Stimulated activated naive B cell treated with anti-CD40 and anti-IgM and Interleukin-4, amounts not matched to agents 10 μg/mL and 1 μg/mL and 100 μg/mL, for 72 hours (primary cell): ENCODE results near the gene TES.
"Not testable (repeated sequence)": the region's sequence is repeated elsewhere in the genome, so short reads cannot be mapped to it uniquely, and the experiment has no call there.

Experiments used
- ATAC-seq, 2 donors: fragments of 150-1000 bp; cut with Tn5 transposase; replicated peaks; 2 replicates each; pipeline ENCODE4 v1.10.0; 2021; ENCODE audit warnings: moderate library complexity in 1 of 2
- DNase-seq: peaks from one replicate; pipeline ENCODE4 v3.0.0; 2021
- H3K27ac Mint-ChIP-seq: one replicate; pipeline ENCODE4 v1.8.0; 2022; ENCODE audit warnings: mild to moderate bottlenecking, mixed read lengths
- H3K27me3 Mint-ChIP-seq, 2 donors: one replicate each; pipeline ENCODE4 v1.8.0; 2022; ENCODE audit warnings: mixed read lengths in 2 of 2
- H3K36me3 Mint-ChIP-seq, 2 donors: one replicate each; pipeline ENCODE4 v1.8.0; 2022; ENCODE audit warnings: mixed read lengths in 2 of 2, mild to moderate bottlenecking in 1 of 2
- H3K4me1 Mint-ChIP-seq, 2 donors: one replicate each; pipeline ENCODE4 v1.8.0; 2022; ENCODE audit warnings: mixed read lengths in 2 of 2, mild to moderate bottlenecking in 1 of 2
- H3K4me3 Mint-ChIP-seq, 2 donors: one replicate each; pipeline ENCODE4 v1.8.0; 2022; ENCODE audit warnings: mild to moderate bottlenecking in 2 of 2, mixed read lengths in 2 of 2, moderate library complexity in 1 of 2
- H3K9me3 Mint-ChIP-seq, 2 donors: one replicate each; pipeline ENCODE4 v1.8.0; 2022; ENCODE audit warnings: mixed read lengths in 2 of 2, mild to moderate bottlenecking in 1 of 2

The TES gene

GRCh38 chr7:116284390-116284789 lies 74.1 kb downstream of the TES start:
- H3K4me1 Mint-ChIP-seq = no peaks in the 10 kb centered on the region
- H3K27me3 Mint-ChIP-seq = no peaks in the 10 kb centered on the region
- DNase-seq = no peak
- H3K36me3 Mint-ChIP-seq = no peaks in the 10 kb centered on the region
- no peak overlapping the region for H3K27ac Mint-ChIP-seq
- no peaks in the 10 kb centered on the region for H3K9me3 Mint-ChIP-seq
- H3K4me3 Mint-ChIP-seq = no peak overlapping the region
- no peak for ATAC-seq

GRCh38 chr7:116285252-116285651 lies 74.9 kb downstream of the TES start:
- Mint-ChIP-seq H3K27me3 (no peaks in the 10 kb centered on the region), H3K36me3 (no peaks in the 10 kb centered on the region), H3K4me3 (no peak overlapping the region), H3K4me1 (no peaks in the 10 kb centered on the region), H3K27ac (no peak overlapping the region), H3K9me3 (no peaks in the 10 kb centered on the region)
- no peak for DNase-seq
- no peak for ATAC-seq

- DNase-seq (no peak), ATAC-seq (no peak)
- Mint-ChIP-seq H3K27ac (no peak overlapping the region), H3K27me3 (peaks cover 16% of the 10 kb centered on the region in 2 donors), H3K4me3 (no peak overlapping the region), H3K4me1 (no peaks in the 10 kb centered on the region), H3K36me3 (peaks cover 0 to 3% of the 10 kb centered on the region in 2 donors), H3K9me3 (peaks cover 17 to 21% of the 10 kb centered on the region in 2 donors)
Observed at GRCh38 chr7:116290740-116291139, 80.4 kb downstream of the TES start.

- no peak overlapping the region for H3K4me3 Mint-ChIP-seq
- H3K36me3 Mint-ChIP-seq = peaks cover 0 to 3% of the 10 kb centered on the region in 2 donors
- peaks cover 21 to 24% of the 10 kb centered on the region in 2 donors for H3K9me3 Mint-ChIP-seq
- H3K27me3 Mint-ChIP-seq = peaks cover 20 to 22% of the 10 kb centered on the region in 2 donors
- H3K4me1 Mint-ChIP-seq = no peaks in the 10 kb centered on the region
- no peak overlapping the region for H3K27ac Mint-ChIP-seq
- ATAC-seq (no peak), DNase-seq (no peak)
Observed at GRCh38 chr7:116291937-116292336, 81.6 kb downstream of the TES start.

- no peak for DNase-seq
- ATAC-seq = no peak
- Mint-ChIP-seq H3K36me3 (peaks cover 0 to 3% of the 10 kb centered on the region in 2 donors), H3K4me3 (no peak overlapping the region), H3K9me3 (peaks cover 24% of the 10 kb centered on the region in 2 donors), H3K4me1 (no peaks in the 10 kb centered on the region), H3K27me3 (peaks cover 20 to 22% of the 10 kb centered on the region in 2 donors), H3K27ac (no peak overlapping the region)
Observed at GRCh38 chr7:116292381-116292780, 82.0 kb downstream of the TES start.

- ATAC-seq = no peak
- Mint-ChIP-seq H3K4me1 (no peaks in the 10 kb centered on the region), H3K27ac (no peak overlapping the region), H3K27me3 (peaks cover 20 to 22% of the 10 kb centered on the region in 2 donors), H3K4me3 (no peak overlapping the region), H3K36me3 (peaks cover 1 to 3% of the 10 kb centered on the region in 2 donors), H3K9me3 (peaks cover 24 to 26% of the 10 kb centered on the region in 2 donors)
- DNase-seq = no peak
Observed at GRCh38 chr7:116293139-116293538, 82.8 kb downstream of the TES start.

- Mint-ChIP-seq H3K9me3 (peaks cover 27 to 30% of the 10 kb centered on the region in 2 donors), H3K4me3 (no peak overlapping the region), H3K36me3 (peaks cover 1 to 3% of the 10 kb centered on the region in 2 donors), H3K27me3 (peaks cover 20 to 22% of the 10 kb centered on the region in 2 donors), H3K4me1 (no peaks in the 10 kb centered on the region), H3K27ac (no peak overlapping the region)
- ATAC-seq (no peak), DNase-seq (no peak)
Observed at GRCh38 chr7:116293633-116294032, 83.3 kb downstream of the TES start.

GRCh38 chr7:116295903-116296302 lies 85.6 kb downstream of the TES start:
- not testable (repeated sequence) for H3K4me1 Mint-ChIP-seq

GRCh38 chr7:116298055-116298454 lies 87.7 kb downstream of the TES start:
- ATAC-seq = no peak
- Mint-ChIP-seq H3K27me3 (peaks cover 8 to 14% of the 10 kb centered on the region in 2 donors), H3K4me3 (no peak overlapping the region), H3K4me1 (no peaks in the 10 kb centered on the region), H3K9me3 (peaks cover 21 to 24% of the 10 kb centered on the region in 2 donors), H3K27ac (no peak overlapping the region), H3K36me3 (peaks cover 0 to 1% of the 10 kb centered on the region in 2 donors)
- DNase-seq = no peak

More at GRCh38 chr7:116295903-116296302, 85.6 kb downstream of the TES start:
- ATAC-seq, DNase-seq, H3K4me3 Mint-ChIP-seq, H3K27ac Mint-ChIP-seq, H3K36me3 Mint-ChIP-seq: not testable (repeated sequence)
- Mint-ChIP-seq H3K27me3 (peaks cover 20 to 22% of the 10 kb centered on the region in 2 donors), H3K9me3 (peaks cover 30 to 32% of the 10 kb centered on the region in 2 donors)

GRCh38 chr7:116298576-116298975 lies 88.2 kb downstream of the TES start:
- ATAC-seq (no peak), DNase-seq (no peak)
- Mint-ChIP-seq H3K4me1 (no peaks in the 10 kb centered on the region), H3K9me3 (peaks cover 20 to 24% of the 10 kb centered on the region in 2 donors), H3K36me3 (peaks cover 0 to 1% of the 10 kb centered on the region in 2 donors), H3K27me3 (peaks cover 6 to 16% of the 10 kb centered on the region in 2 donors), H3K4me3 (no peak overlapping the region), H3K27ac (no peak overlapping the region)

- H3K27me3 Mint-ChIP-seq = peaks cover 0 to 3% of the 10 kb centered on the region in 2 donors
- no peaks in the 10 kb centered on the region for H3K36me3 Mint-ChIP-seq
- DNase-seq = no peak
- no peak for ATAC-seq
- H3K27ac Mint-ChIP-seq = no peak overlapping the region
- no peak overlapping the region for H3K4me3 Mint-ChIP-seq
- H3K9me3 Mint-ChIP-seq = no peaks in the 10 kb centered on the region
- H3K4me1 Mint-ChIP-seq = no peaks in the 10 kb centered on the region
Observed at GRCh38 chr7:116305485-116306408, 95.4 kb downstream of the TES start.

GRCh38 chr7:116306409-116307048 lies 96.2 kb downstream of the TES start:
- Mint-ChIP-seq H3K36me3 (no peaks in the 10 kb centered on the region), H3K27ac (no peak overlapping the region), H3K9me3 (no peaks in the 10 kb centered on the region), H3K27me3 (peaks cover 0 to 3% of the 10 kb centered on the region in 2 donors), H3K4me1 (no peaks in the 10 kb centered on the region), H3K4me3 (no peak overlapping the region)
- DNase-seq = no peak
- no peak for ATAC-seq

GRCh38 chr7:116307253-116307652 lies 96.9 kb downstream of the TES start:
- Mint-ChIP-seq H3K36me3 (no peaks in the 10 kb centered on the region), H3K9me3 (no peaks in the 10 kb centered on the region), H3K4me1 (no peaks in the 10 kb centered on the region), H3K27me3 (peaks cover 0 to 3% of the 10 kb centered on the region in 2 donors), H3K4me3 (no peak overlapping the region), H3K27ac (no peak overlapping the region)
- ATAC-seq (no peak), DNase-seq (no peak)
